ENCODE data around the gene BID. TPM values are rescaled to one million over a fixed set of nuclear protein-coding genes. Genes with fewer than 3 reads are reported as not detected.
A peak's percentile ranks its signal among the peaks of the same experiment; 100 is the strongest.

Gene BID
- total and polyA plus RNA-seq, 2 of the 4 experiments (the other 2 are of a cell fraction): 69.5 to 240 TPM

DNA sequence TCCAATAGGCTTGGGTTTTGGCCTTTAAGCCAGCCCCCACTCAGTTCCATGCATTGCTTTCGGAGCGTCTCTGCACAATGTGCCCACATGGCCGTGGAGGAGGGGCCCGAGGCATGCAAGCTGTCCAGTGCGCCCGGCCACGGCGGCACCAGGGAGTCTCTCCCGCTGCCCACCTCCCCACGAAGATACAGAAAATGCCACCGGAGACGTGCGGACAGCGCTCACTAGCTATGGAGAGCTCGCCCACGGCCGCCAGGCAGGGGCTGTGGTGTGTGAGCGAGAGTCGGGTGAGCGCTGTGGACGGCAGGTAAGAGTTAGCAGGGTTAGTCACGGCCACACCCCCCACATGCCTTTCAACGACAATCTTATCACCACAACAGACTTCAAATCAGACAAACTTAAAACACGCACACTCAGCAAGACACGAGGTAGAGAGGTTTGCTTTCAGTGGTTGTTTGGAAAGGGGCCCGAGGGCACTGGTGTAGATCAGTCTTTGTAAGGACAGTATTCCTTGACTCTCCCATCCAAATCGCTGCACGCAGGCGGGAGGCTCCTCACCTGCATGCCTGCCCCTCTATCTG lies 18.7 kb upstream of the BID start:
- 0 out of 2 replicates have a peak, but pooled peaks have one; percentile 12 for TF ChIP-seq MAFK (IDR thresholded peaks at IDR 0.05; ENCODE audit: low read depth, low read length)
- no peak for TF ChIP-seq RAD21 (IDR thresholded peaks at IDR 0.05; ENCODE audit: low read length)
- TF ChIP-seq NFE2L2 (IDR thresholded peaks at IDR 0.05; ENCODE audit: low read depth, low read length): no peak
- no peak for TF ChIP-seq SMC3 (IDR thresholded peaks at IDR 0.05; ENCODE audit: low read depth, low read length)
- TF ChIP-seq MXI1 (IDR thresholded peaks at IDR 0.05; ENCODE audit: borderline replicate concordance, low read depth, low read length): no peak
- no peaks in the 10 kb centered on the region for H3K79me1 ChIP-seq (ENCODE audit: low read depth in 1 of 2, low read length in 2 of 2)
- no peaks in the 10 kb centered on the region for H3K27me3 ChIP-seq (ENCODE audit: control insufficient read depth, insufficient read depth, low read length)
- no peak overlapping the region for H2BK5ac ChIP-seq (ENCODE audit: low read depth, low read length, poor library complexity, severe bottlenecking)
- DNase-seq (no peak), ATAC-seq (ENCODE audit: low read depth) (no peak)
- H4K20me1 ChIP-seq (ENCODE audit: insufficient read depth, low read length): no peaks in the 10 kb centered on the region
- peaks cover 27% of the 10 kb centered on the region for H3K36me3 ChIP-seq (ENCODE audit: control insufficient read depth, insufficient read depth, low read length)
- no peak overlapping the region for H2AK5ac ChIP-seq (ENCODE audit: low read depth, low read length)
- no peaks in the 10 kb centered on the region for H3K9me3 ChIP-seq (ENCODE audit: control insufficient read depth, insufficient read depth, low read length)
- intact Hi-C loops (cut with micrococcal nuclease) (no loop called here), in situ Hi-C loops (cut with MboI; ENCODE audit: low sequenced_read_pairs) (no loop called here), dilution Hi-C loops (cut with HindIII; ENCODE audit: low sequenced_read_pairs, unreplicated experiment) (no loop called here)
- H3K27ac ChIP-seq (ENCODE audit: insufficient read depth, low read length): no peak overlapping the region
- no peaks in the 10 kb centered on the region for H3K9me1 ChIP-seq (ENCODE audit: insufficient read depth, low read length)
- no peak overlapping the region for H4K5ac ChIP-seq (ENCODE audit: low read depth, low read length)
- H2BK20ac ChIP-seq (ENCODE audit: low read depth, low read length): no peak overlapping the region
- H3K4me1 ChIP-seq (ENCODE audit: control insufficient read depth, insufficient read depth, low read length): no peaks in the 10 kb centered on the region
- no TSS peak for BruUV-seq (replicated peaks)
- H3K14ac ChIP-seq (replicated peaks; ENCODE audit: low read depth, low read length): no peak overlapping the region
- no peak overlapping the region for H3K18ac ChIP-seq (ENCODE audit: low read depth, low read length)
- H3K4me3 ChIP-seq (ENCODE audit: insufficient read depth, low read depth, low read length): no peak overlapping the region
- ChIA-PET CTCF (no interaction called here), POLR2A (ENCODE audit: unreplicated experiment) (no interaction called here)
- H2AK9ac ChIP-seq (replicated peaks; ENCODE audit: low read depth, low read length, poor library complexity): no peak overlapping the region
- no peak overlapping the region for H3K23ac ChIP-seq (ENCODE audit: low read depth, low read length)
- no peak overlapping the region for H3K56ac ChIP-seq (ENCODE audit: extremely low read depth, insufficient read depth, low read length)
- no peak overlapping the region for H2BK15ac ChIP-seq (ENCODE audit: low read depth, low read length)
- H4K91ac ChIP-seq (ENCODE audit: insufficient read depth, low read depth, low read length): no peak overlapping the region
- no peak overlapping the region for H2AFZ ChIP-seq (replicated peaks; ENCODE audit: low read length, poor library complexity)
- no peak overlapping the region for H3K4ac ChIP-seq (ENCODE audit: low read depth, low read length)
- no peak overlapping the region for H2BK120ac ChIP-seq (ENCODE audit: low read depth, low read length)
- H3K9ac ChIP-seq (ENCODE audit: low read depth, low read length): no peak overlapping the region
- no peak overlapping the region for H4K8ac ChIP-seq (ENCODE audit: low read depth in 2 of 2, low read length in 2 of 2)
- H3K4me2 ChIP-seq (ENCODE audit: low read depth, low read length): no peak overlapping the region
- 91% methylated on average over 13 of the region's 29 CpGs; no CpG with 5 or more reads in 1 of the 2 experiments for WGBS, 2 experiments (ENCODE audit: extremely low coverage in 2 of 2, insufficient read length in 1 of 2)
